NCI-H510A (cell line): Measurements from ENCODE around the gene LMTK2.
"Not testable (repeated sequence)": the region's sequence is repeated elsewhere in the genome, so short reads cannot be mapped to it uniquely, and the experiment has no call there.

Experiments used
- DNase-seq: peaks from one replicate; lab custom pipeline; 2025; lab: John Stamatoyannopoulos, UW

The LMTK2 gene

GRCh38 chr7:98217623-98218582 is 111.2 kb downstream of the LMTK2 start:
- no peak for DNase-seq

- DNase-seq = not testable (repeated sequence)
Observed at GRCh38 chr7:98219382-98219781, 112.7 kb downstream of the LMTK2 start.

- no peak for DNase-seq
Observed at GRCh38 chr7:98221611-98222532, 115.2 kb downstream of the LMTK2 start.

- DNase-seq = no peak
Observed at GRCh38 chr7:98222533-98223195, 116.0 kb downstream of the LMTK2 start.

GRCh38 chr7:98223351-98223897 is 116.8 kb downstream of the LMTK2 start:
- no peak for DNase-seq

GRCh38 chr7:98223898-98224700 is 117.4 kb downstream of the LMTK2 start:
- no peak for DNase-seq

GRCh38 chr7:98224701-98225181 is 118.1 kb downstream of the LMTK2 start:
- DNase-seq = no peak

GRCh38 chr7:98225913-98226614 is 119.4 kb downstream of the LMTK2 start:
- DNase-seq = no peak

- no peak for DNase-seq
Observed at GRCh38 chr7:98227939-98228338, 121.3 kb downstream of the LMTK2 start.

GRCh38 chr7:98228801-98229200 is 122.1 kb downstream of the LMTK2 start:
- no peak for DNase-seq

- no peak for DNase-seq
Observed at GRCh38 chr7:98229441-98229840, 122.8 kb downstream of the LMTK2 start.

- DNase-seq = no peak
Observed at GRCh38 chr7:98229991-98230745, 123.5 kb downstream of the LMTK2 start.

GRCh38 chr7:98230746-98231471 is 124.2 kb downstream of the LMTK2 start:
- DNase-seq = no peak

GRCh38 chr7:98231493-98232262 is 125.0 kb downstream of the LMTK2 start:
- DNase-seq = no peak

GRCh38 chr7:98232263-98232585 is 125.6 kb downstream of the LMTK2 start:
- DNase-seq = no peak

- no peak for DNase-seq
Observed at GRCh38 chr7:98232799-98233198, 126.1 kb downstream of the LMTK2 start.

GRCh38 chr7:98233219-98234070 is 126.8 kb downstream of the LMTK2 start:
- DNase-seq = no peak
